Liver (tissue), 9 donors: ENCODE results near the gene FAH. TPM values are rescaled to one million over a fixed set of nuclear protein-coding genes. Genes with fewer than 3 reads are reported as not detected.

ENCODE experiments used
- DNase-seq: peaks from one replicate; pipeline ENCODE4 v3.0.0-alpha.2; 2017; ENCODE audit warnings: low spot score
- H3K27ac ChIP-seq, 2 donors: one replicate each; pipeline ENCODE4 v1.7.0; 2013; ENCODE audit warnings: inconsistent platforms in 2 of 2, low read length in 2 of 2, control low read depth in 1 of 2, low read depth in 1 of 2, mild to moderate bottlenecking in 1 of 2
- H3K27me3 ChIP-seq, 4 donors: one replicate each; pipeline versions ENCODE4 v1.6.1 to v1.7.0; 2013; ENCODE audit warnings: low read length in 3 of 4, inconsistent platforms in 1 of 4, mild to moderate bottlenecking in 1 of 4, moderate library complexity in 1 of 4; ENCODE audit not compliant: control insufficient read depth in 4 of 4, insufficient read depth in 4 of 4
- H3K36me3 ChIP-seq, 4 donors: one replicate each; pipeline versions ENCODE4 v1.6.1 to v1.7.0; 2013; ENCODE audit warnings: low read length in 3 of 4, mild to moderate bottlenecking in 3 of 4, low read depth in 1 of 4, moderate library complexity in 1 of 4; ENCODE audit not compliant: control insufficient read depth in 4 of 4, insufficient read depth in 3 of 4
- H3K4me1 ChIP-seq, 4 donors: one replicate each; pipeline versions ENCODE4 v1.6.1 to v1.7.0; 2013; ENCODE audit warnings: low read length in 3 of 4, mild to moderate bottlenecking in 3 of 4, moderate library complexity in 1 of 4; ENCODE audit not compliant: control insufficient read depth in 4 of 4, insufficient read depth in 4 of 4
- H3K4me3 ChIP-seq, 3 donors: one replicate each; pipeline versions ENCODE4 v1.6.1 to v1.7.0; 2013; ENCODE audit warnings: low read length in 3 of 3, control low read depth in 1 of 3, low read depth in 1 of 3, mild to moderate bottlenecking in 1 of 3
- H3K9ac ChIP-seq, 2 donors: one replicate each; pipeline ENCODE4 v1.7.0; 2013; ENCODE audit warnings: low read length in 2 of 2, mild to moderate bottlenecking in 2 of 2, moderate library complexity in 2 of 2, control low read depth in 1 of 2, low read depth in 1 of 2
- H3K9me3 ChIP-seq, 4 donors: one replicate each; pipeline versions ENCODE4 v1.6.1 to v1.7.0; 2013; ENCODE audit warnings: low read length in 3 of 4; ENCODE audit not compliant: control insufficient read depth in 4 of 4
- ATF3 ChIP-seq: IDR thresholded peaks from 2 replicates; pipeline ENCODE4 v1.6.1; 2016; ENCODE audit warnings: antibody characterized with exemption
- EGR1 ChIP-seq, 2 donors: IDR thresholded peaks; 2 replicates each; pipeline ENCODE4 v1.6.1; 2016 to 2018; ENCODE audit warnings: antibody characterized with exemption in 2 of 2, low read depth in 2 of 2
- FOXA1 ChIP-seq: IDR thresholded peaks from 2 replicates; pipeline ENCODE4 v1.6.1; 2016; ENCODE audit warnings: antibody characterized with exemption
- FOXA2 ChIP-seq: IDR thresholded peaks from 2 replicates; pipeline ENCODE4 v1.6.1; 2016; ENCODE audit warnings: antibody characterized with exemption
- GABPA ChIP-seq, 2 donors: IDR thresholded peaks in 1 of 2; conservative IDR thresholded peaks in 1 of 2; 2 replicates each; pipeline ENCODE4 v1.6.1; 2016; ENCODE audit warnings: antibody characterized with exemption in 2 of 2, mild to moderate bottlenecking in 1 of 2, moderate library complexity in 1 of 2
- HNF4A ChIP-seq, 2 donors: conservative IDR thresholded peaks; 2 replicates each; pipeline ENCODE4 v1.6.1; 2016; ENCODE audit warnings: antibody characterized with exemption in 2 of 2, mild to moderate bottlenecking in 2 of 2
- HNF4G ChIP-seq: IDR thresholded peaks from 2 replicates; pipeline ENCODE4 v1.6.1; 2016; ENCODE audit warnings: antibody characterized with exemption
- JUND ChIP-seq, 2 donors: IDR thresholded peaks; 2 replicates each; pipeline ENCODE4 v1.6.1; 2016; ENCODE audit warnings: antibody characterized with exemption in 2 of 2
- MAX ChIP-seq: IDR thresholded peaks from 2 replicates; pipeline ENCODE4 v1.6.1; 2016; ENCODE audit warnings: antibody characterized with exemption
- NR2F2 ChIP-seq: IDR thresholded peaks from 2 replicates; pipeline ENCODE4 v1.6.1; 2016; ENCODE audit warnings: antibody characterized with exemption
- RAD21 ChIP-seq, 2 donors: IDR thresholded peaks; 2 replicates each; pipeline ENCODE4 v1.6.1; 2016; ENCODE audit warnings: antibody characterized with exemption in 2 of 2, mild to moderate bottlenecking in 2 of 2
- REST ChIP-seq: IDR thresholded peaks from 2 replicates; pipeline ENCODE4 v1.6.1; 2016; ENCODE audit warnings: antibody characterized with exemption, mild to moderate bottlenecking
- RXRA ChIP-seq, 2 donors: IDR thresholded peaks; 2 replicates each; pipeline ENCODE4 v1.6.1; 2017 to 2018; ENCODE audit warnings: antibody characterized with exemption in 2 of 2, mild to moderate bottlenecking in 1 of 2
- SP1 ChIP-seq: IDR thresholded peaks from 2 replicates; pipeline ENCODE4 v1.6.1; 2018; ENCODE audit warnings: antibody characterized with exemption, mild to moderate bottlenecking
- TAF1 ChIP-seq: conservative IDR thresholded peaks from 2 replicates; pipeline ENCODE4 v1.6.1; 2016; ENCODE audit warnings: antibody characterized with exemption, mild to moderate bottlenecking
- YY1 ChIP-seq: IDR thresholded peaks from 2 replicates; pipeline ENCODE4 v1.6.1; 2016; ENCODE audit warnings: antibody characterized with exemption, mild to moderate bottlenecking
- ZBTB33 ChIP-seq: IDR thresholded peaks from 2 replicates; pipeline ENCODE4 v1.6.1; 2016; ENCODE audit warnings: antibody characterized with exemption
- WGBS: extraction: QIAGEN DNeasy Blood & Tissue Kit; methylation state at CpG from one replicate; pipeline ENCODE4 v1.1.7; 2013; 5-methylcytosine and 5-hydroxymethylcytosine counted together
- polyA plus RNA-seq, 2 donors: library from polyadenylated mRNA; stranded (reverse) in 1 of 2; unstranded in 1 of 2; fragments of 200-250 nt in 1 of 2; fragments of >200 nt in 1 of 2; fragmentation: Nextera tagmentation in 1 of 2; extraction: Ambion mirVana in 1 of 2; gene quantifications; one replicate each; pipeline versions ENCODE4 v1.2.1 to v1.2.3, GENCODE V29; 2013 to 2015
- total RNA-seq, 2 donors: library from RNA; depleted of rRNA; stranded (reverse); fragments of >200 nt; gene quantifications; one replicate each; pipeline ENCODE4 v1.2.3, GENCODE V29; 2014
- TF ChIP-seq, protein P1 (sequence below): fragments of 150-350 bp; IDR thresholded peaks from 2 replicates; pipeline ENCODE4 v1.5.1; 2017; ENCODE audit warnings: improper control_type of control experiment, low read depth, low read length; ENCODE audit not compliant: missing input control
- donor health status: healthy.
- donor health status: healthy.
- donor health status: healthy.
- donor health status: healthy.
- donor health status: healthy.

FAH gene
- total and polyA plus RNA-seq, 4 donors: 42.1 to 226 (median 186) TPM

DNA sequence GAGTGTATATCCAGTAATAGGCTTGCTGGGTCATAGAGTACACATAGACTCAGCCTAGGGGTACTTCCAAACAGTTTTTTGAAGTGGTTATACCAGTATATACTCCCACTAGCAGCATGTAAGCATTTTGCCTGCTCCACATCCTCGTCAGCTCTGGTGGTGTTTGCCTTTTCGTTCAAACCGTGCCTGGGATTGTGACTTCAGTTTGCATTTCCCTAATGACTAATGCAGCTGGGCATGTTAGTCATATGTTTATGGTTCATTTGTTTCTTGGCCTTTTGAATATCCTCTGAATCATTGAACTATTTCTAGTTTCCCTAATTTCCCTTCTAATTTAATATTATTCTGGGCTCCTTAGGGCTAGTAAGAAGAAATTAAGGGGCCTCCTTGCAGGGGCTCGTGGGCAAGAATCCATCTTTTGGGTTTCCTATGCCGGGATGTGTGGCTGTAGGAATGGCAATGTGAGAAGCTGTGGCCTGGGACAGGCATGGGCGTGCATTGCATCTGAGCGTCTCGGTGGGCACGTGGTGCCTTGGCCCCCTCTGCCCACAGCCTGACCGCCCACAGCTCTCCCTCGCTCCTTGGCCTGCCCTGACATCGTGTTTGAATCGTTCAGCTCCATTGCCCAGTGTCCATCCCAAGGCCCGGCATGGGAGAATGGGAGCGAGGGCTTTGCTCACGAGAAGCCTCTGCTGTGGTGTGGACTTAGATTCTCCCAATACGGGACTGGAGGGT is 26.4 kb downstream of the FAH start:
- no peak for TF ChIP-seq ZBTB33
- TF ChIP-seq RXRA (IDR thresholded peaks at IDR 0.05): no peak
- TF ChIP-seq NR2F2: no peak
- TF ChIP-seq SP1: no peak
- TF ChIP-seq GABPA (IDR thresholded peaks at IDR 0.05 in 1 of 2, conservative IDR thresholded peaks at IDR 0.05 in 1 of 2): no peak
- TF ChIP-seq HNF4A (conservative IDR thresholded peaks at IDR 0.05): no peak
- TF ChIP-seq TAF1: no peak
- TF ChIP-seq REST: no peak
- TF ChIP-seq MAX: no peak
- no peak for TF ChIP-seq RAD21 (IDR thresholded peaks at IDR 0.05)
- TF ChIP-seq FOXA1: no peak
- no peak for TF ChIP-seq FOXA2
- TF ChIP-seq YY1: no peak
- TF ChIP-seq ATF3: no peak
- TF ChIP-seq EGR1 (IDR thresholded peaks at IDR 0.05; ENCODE audit: low read depth in 2 of 2): no peak
- no peak for TF ChIP-seq HNF4G
- TF ChIP-seq, protein P1, sequence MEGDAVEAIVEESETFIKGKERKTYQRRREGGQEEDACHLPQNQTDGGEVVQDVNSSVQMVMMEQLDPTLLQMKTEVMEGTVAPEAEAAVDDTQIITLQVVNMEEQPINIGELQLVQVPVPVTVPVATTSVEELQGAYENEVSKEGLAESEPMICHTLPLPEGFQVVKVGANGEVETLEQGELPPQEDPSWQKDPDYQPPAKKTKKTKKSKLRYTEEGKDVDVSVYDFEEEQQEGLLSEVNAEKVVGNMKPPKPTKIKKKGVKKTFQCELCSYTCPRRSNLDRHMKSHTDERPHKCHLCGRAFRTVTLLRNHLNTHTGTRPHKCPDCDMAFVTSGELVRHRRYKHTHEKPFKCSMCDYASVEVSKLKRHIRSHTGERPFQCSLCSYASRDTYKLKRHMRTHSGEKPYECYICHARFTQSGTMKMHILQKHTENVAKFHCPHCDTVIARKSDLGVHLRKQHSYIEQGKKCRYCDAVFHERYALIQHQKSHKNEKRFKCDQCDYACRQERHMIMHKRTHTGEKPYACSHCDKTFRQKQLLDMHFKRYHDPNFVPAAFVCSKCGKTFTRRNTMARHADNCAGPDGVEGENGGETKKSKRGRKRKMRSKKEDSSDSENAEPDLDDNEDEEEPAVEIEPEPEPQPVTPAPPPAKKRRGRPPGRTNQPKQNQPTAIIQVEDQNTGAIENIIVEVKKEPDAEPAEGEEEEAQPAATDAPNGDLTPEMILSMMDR: no peak
- no peak for TF ChIP-seq JUND (IDR thresholded peaks at IDR 0.05)
- Histone ChIP-seq H3K4me3 (no peak overlapping the region), H3K9ac (no peak overlapping the region), H3K9me3 (no peaks in the 10 kb centered on the region), H3K27me3 (no peaks in the 10 kb centered on the region), H3K4me1 (peaks cover 15 to 31% (median 25%) of the 10 kb centered on the region in 4 donors), H3K36me3 (peaks cover 17 to 61% (median 57%) of the 10 kb centered on the region in 4 donors), H3K27ac (no peak overlapping the region)
- no peak for DNase-seq
- 94% methylated on average over 17 of the region's 17 CpGs for WGBS
